HG03025 (cell line): ENCODE results near the gene DDX56.

Experiments used
- ATAC-seq: cut with Tn5 transposase; IDR thresholded peaks from one replicate; pipeline ENCODE4 v1.9.1; 2021; ENCODE audit warnings: mild to moderate bottlenecking, moderate library complexity; ENCODE audit not compliant: unreplicated experiment, low FRiP score

DDX56 gene

GRCh38 chr7:44537442-44537841, 36.3 kb downstream of the DDX56 start:
- ATAC-seq, result no peak

DNA sequence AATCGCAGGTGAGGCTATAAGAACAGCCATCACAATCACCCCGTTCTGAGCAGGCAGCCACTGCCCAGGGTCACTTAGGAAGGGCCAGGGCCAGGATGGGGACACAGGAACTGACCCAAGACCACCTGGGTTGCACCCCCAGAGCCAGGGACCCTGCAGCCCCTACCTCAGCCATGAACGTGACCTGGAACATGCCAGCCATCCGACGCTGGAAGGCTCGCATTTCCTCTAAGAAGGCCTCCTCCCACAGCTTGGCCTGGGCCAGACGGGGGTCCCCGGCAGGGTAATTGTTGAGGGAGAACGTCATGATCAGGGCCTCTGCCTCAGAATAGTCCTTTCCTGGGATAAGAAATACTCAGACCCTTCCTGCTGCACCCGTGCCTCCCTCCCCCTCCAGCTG, 37.6 kb downstream of the DDX56 start:
- no peak for ATAC-seq

- no peak for ATAC-seq
These were observed 38.2 kb downstream of the DDX56 start for GRCh38 chr7:44535348-44536064.

- ATAC-seq, result no peak
These were observed 39.2 kb downstream of the DDX56 start for GRCh38 chr7:44534501-44534900.

DNA sequence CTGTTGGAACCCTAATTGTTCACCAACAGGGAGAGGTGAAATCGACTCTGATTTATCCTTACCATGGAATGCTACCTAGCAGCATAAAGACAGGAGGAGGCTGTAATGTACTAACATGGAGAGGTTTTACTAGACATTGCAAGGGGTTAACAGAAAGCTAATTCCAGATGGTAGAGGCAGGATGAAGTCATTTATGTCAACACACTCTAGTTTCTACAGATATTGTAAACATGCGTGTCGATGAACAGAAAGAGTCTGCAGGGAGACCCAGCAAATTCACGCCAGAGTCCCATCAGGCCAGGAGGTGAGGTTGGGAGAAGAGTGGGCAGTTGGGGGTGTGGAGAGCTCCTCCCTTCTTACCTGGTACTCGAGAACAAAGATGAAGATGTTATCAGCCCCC, 39.6 kb downstream of the DDX56 start:
- ATAC-seq, result no peak

- ATAC-seq, result no peak
These were observed 40.2 kb downstream of the DDX56 start for GRCh38 chr7:44533301-44534055.

DNA sequence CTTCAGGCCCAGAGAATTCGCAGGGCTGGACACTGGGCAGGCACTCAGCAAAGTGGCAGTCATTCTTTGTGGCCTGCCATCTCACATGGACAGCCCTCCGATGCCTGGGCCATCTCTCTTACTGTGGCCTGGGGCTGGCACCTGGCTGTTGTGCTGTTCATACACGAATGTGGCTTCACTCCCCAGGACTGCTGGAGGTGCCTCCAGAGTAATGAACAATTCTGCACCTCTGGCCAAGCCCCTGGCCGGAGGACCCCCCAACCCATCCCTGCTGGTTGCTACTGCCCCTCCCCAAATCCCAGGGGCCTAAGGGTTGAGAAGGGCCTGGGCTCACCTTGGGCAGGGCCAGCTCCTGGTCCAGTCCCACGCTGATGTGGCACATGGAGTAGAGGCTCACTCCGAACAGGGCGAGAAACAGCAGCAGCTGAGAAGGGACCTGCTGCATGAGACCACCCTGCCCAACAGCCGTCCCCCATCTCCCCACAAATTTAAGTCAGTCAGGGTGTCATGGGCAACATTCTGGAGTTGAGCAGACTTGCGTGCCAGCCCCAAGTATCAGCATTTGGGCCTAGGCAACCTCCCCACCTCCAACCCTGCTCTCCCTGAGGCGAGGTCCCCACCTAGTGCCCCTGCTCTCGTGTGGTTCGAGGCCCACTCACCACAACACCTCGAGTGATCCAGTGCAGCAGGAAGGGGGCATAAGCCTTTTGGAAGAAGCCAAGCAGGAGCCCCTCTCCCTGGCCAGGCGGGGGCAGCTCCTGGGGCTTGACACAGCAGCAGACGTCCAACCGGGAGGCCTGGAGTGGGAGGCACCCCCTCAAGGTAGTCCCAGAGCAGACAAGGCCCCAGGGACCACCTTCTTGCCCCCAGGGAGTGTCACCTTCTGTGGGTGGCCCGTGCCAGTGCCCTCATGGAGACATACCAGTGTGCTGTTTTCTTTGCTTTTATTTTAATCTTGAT, 42.0 kb downstream of the DDX56 start:
- ATAC-seq, result no peak

DNA sequence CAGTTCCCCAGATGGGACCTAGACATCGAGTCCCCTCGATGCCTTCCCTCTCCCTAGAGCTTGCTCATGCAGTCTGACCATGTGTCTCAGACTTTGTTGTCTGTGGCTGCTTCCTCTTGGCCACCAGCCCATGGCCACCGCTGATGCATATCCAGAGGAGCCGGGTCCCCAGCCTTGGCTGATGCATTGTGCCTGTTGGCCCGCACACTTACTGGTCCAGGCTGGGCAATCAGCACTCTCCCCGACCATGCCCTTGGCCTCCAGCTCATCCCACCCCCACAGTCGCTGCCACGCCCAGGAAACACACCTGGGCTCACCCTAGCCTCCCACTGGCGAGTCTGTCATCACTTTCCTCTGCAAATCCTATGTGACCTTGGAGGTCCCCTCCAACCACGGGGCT, 42.7 kb downstream of the DDX56 start:
- ATAC-seq, result no peak

- no peak for ATAC-seq
These were observed 48.8 kb downstream of the DDX56 start for GRCh38 chr7:44524811-44525388.

DNA sequence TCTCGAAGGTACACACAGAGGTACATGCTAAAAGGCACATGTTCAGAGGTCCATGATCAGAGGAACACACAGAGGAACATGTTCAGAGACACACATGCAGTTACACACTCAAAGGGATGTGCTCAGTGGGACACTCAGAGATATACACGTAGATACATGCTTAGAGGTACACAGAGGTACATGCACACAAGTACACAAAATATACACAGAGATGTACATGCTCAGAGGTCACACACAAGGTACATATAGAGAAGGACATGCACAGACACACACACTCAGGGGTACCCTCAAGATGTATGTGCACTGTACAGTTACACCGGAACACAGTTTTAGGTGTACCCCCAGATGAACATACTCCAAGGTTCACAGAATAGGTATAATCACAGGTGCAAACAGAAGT, 51.4 kb downstream of the DDX56 start:
- ATAC-seq, result no peak

GRCh38 chr7:44521347-44522095, 52.2 kb downstream of the DDX56 start:
- no peak for ATAC-seq

- ATAC-seq, result no peak
These were observed 53.1 kb downstream of the DDX56 start for GRCh38 chr7:44520574-44520973.

- ATAC-seq, result no peak
These were observed 54.2 kb downstream of the DDX56 start for GRCh38 chr7:44519546-44519945.

GRCh38 chr7:44518761-44519160, 54.9 kb downstream of the DDX56 start:
- ATAC-seq, result no peak

GRCh38 chr7:44517175-44517574, 56.5 kb downstream of the DDX56 start:
- ATAC-seq, result no peak
